ENCODE measurements around the gene CAMK1G. TPM values are rescaled to one million over a fixed set of nuclear protein-coding genes. Genes with fewer than 3 reads are reported as not detected.

The CAMK1G gene
- total RNA-seq, 1 experiment from 2014 or later = not detected

DNA sequence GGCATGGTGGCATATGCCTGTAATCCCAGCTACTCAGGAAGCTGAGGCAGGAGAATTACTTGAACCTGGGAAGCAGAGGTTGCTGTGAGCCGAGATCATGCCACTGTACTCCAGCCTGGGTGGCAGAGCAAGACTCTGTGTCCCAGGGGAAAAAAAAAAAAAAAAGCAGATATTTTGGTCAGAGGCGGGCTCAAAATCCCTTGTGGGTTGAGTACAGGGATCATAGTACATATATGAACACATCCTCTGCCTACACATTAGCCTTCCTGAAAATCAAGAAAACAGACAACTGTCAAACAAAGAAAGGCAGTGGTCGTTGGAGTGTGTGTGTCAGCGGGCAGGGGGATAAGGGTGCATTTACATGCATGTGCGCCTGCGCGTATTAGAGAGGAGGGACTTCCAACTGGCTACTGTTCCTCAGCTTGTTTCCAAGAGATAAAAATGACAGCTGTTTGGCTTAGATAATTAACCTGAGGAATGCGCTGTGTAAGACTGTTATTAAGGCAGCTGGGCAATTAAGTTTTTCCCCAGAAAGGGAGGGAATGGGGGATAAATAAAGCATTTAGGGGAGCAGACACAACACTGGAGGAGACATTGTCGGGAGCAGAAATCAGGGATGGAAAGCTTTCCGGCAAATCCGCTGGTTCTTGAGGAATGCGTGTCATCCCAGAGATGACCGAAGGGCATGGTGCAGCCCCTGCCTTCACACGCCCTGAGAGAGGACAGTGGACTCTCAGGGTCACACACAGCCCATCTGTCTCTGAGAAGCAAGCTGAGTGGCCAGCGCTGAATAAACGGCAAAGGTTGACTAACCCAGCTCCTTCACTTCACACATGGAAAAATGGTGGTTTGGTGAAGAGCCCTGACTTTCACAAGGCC, 62.3 kb downstream of the CAMK1G start:
- Histone ChIP-seq H3F3A (ENCODE audit: insufficient read depth, low read depth) (peaks cover 41% of the 10 kb centered on the region), H3K79me2 (ENCODE audit: low read depth) (peaks cover 83% of the 10 kb centered on the region), H4K20me1 (ENCODE audit: insufficient read depth) (peaks cover 3% of the 10 kb centered on the region; the same call in 1 of the 2 replicates), H2AFZ (no peak overlapping the region), H3K9me2 (ENCODE audit: insufficient read depth) (no peaks in the 10 kb centered on the region), H3K27me3 (ENCODE audit: insufficient read depth, low read depth) (no peaks in the 10 kb centered on the region), H3K4me3 (no peak overlapping the region), H3K9me3 (ENCODE audit: insufficient read depth, low read depth) (no peaks in the 10 kb centered on the region), H3K36me3 (ENCODE audit: low read depth) (peaks cover 33% of the 10 kb centered on the region), H3K27ac (no peak overlapping the region), H3K4me2 (no peak overlapping the region), H3K4me1 (replicated peaks; ENCODE audit: insufficient read depth) (peaks cover 43% of the 10 kb centered on the region)
- CTCF ChIA-PET = no interaction called here
- TF ChIP-seq EZH2 (IDR thresholded peaks at IDR 0.05; ENCODE audit: low read depth) (no peak), CTCF (conservative IDR thresholded peaks at IDR 0.05) (no peak)
- BruUV-seq (replicated peaks) = no TSS peak
- no peak for DNase-seq
- POLR2A ChIA-PET (ENCODE audit: unreplicated experiment) = no interaction called here
- intact Hi-C loops (cut with micrococcal nuclease; ENCODE audit: unreplicated experiment) = no loop called here

DNA sequence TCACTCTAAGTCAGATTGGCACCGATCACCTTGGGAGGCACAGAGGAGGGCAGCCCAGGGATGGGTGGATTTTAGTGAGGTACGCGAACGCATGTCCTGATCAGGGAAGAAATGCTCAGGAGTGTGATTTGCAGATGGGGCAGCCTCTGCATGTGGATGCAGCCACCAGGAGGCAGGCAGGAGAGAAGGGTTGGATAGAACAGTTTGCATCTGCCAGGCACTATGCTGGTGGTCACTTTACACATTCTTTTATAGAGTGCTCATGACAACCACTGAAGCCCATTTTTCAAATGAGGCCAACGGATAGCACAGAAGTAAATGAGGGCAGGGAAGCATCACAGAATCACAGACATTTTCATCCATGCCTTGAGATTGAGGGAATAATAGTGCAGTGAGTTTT, 63.0 kb downstream of the CAMK1G start:
- intact Hi-C loops (cut with micrococcal nuclease; ENCODE audit: unreplicated experiment) = no loop called here
- POLR2A ChIA-PET (ENCODE audit: unreplicated experiment) = interaction anchor here (0.6 kb wide), 2 partner anchors 10 to 176 kb away, joined by 5 to 9 read pairs; no protein-coding TSS in a partner anchor
- Histone ChIP-seq H3K4me1 (replicated peaks; ENCODE audit: insufficient read depth) (peaks cover 50% of the 10 kb centered on the region), H3K36me3 (ENCODE audit: low read depth) (peaks cover 27% of the 10 kb centered on the region), H3K27me3 (ENCODE audit: insufficient read depth, low read depth) (no peaks in the 10 kb centered on the region), H3K9me3 (ENCODE audit: insufficient read depth, low read depth) (no peaks in the 10 kb centered on the region), H3F3A (ENCODE audit: insufficient read depth, low read depth) (peaks cover 44% of the 10 kb centered on the region), H3K79me2 (ENCODE audit: low read depth) (peaks cover 84% of the 10 kb centered on the region), H3K9me2 (ENCODE audit: insufficient read depth) (no peaks in the 10 kb centered on the region), H3K4me2 (peak overlapping the region; percentile 95; the same call in 1 of the 2 replicates), H3K27ac (no peak overlapping the region), H4K20me1 (ENCODE audit: insufficient read depth) (peaks cover 3% of the 10 kb centered on the region; the same call in 1 of the 2 replicates), H2AFZ (no peak overlapping the region), H3K4me3 (no peak overlapping the region)
- TF ChIP-seq EZH2 (IDR thresholded peaks at IDR 0.05; ENCODE audit: low read depth) (no peak), CTCF (conservative IDR thresholded peaks at IDR 0.05) (no peak)
- DNase-seq = no peak
- CTCF ChIA-PET = interaction anchor here (0.6 kb wide), 1 partner anchor 75 kb away, joined by 7 read pairs; no protein-coding TSS in a partner anchor
- no TSS peak for BruUV-seq (replicated peaks)

- ChIA-PET CTCF (interaction anchor here (0.6 kb wide), 1 partner anchor 74 kb away, joined by 7 read pairs; no protein-coding TSS in a partner anchor), POLR2A (ENCODE audit: unreplicated experiment) (interaction anchor here (0.6 kb wide), 1 partner anchor 10 kb away, joined by 5 read pairs; no protein-coding TSS in a partner anchor)
- Histone ChIP-seq H3K4me1 (replicated peaks; ENCODE audit: insufficient read depth) (peaks cover 55% of the 10 kb centered on the region), H3K79me2 (ENCODE audit: low read depth) (peaks cover 84% of the 10 kb centered on the region), H3F3A (ENCODE audit: insufficient read depth, low read depth) (peaks cover 47% of the 10 kb centered on the region), H3K36me3 (ENCODE audit: low read depth) (peaks cover 27% of the 10 kb centered on the region), H3K9me2 (ENCODE audit: insufficient read depth) (no peaks in the 10 kb centered on the region), H4K20me1 (ENCODE audit: insufficient read depth) (peaks cover 3% of the 10 kb centered on the region; the same call in 1 of the 2 replicates), H3K4me2 (peak overlapping the region; percentile 95), H2AFZ (no peak overlapping the region), H3K27ac (no peak overlapping the region), H3K4me3 (no peak overlapping the region), H3K9me3 (ENCODE audit: insufficient read depth, low read depth) (no peaks in the 10 kb centered on the region), H3K27me3 (ENCODE audit: insufficient read depth, low read depth) (no peaks in the 10 kb centered on the region)
- BruUV-seq (replicated peaks) = no TSS peak
- TF ChIP-seq CTCF (conservative IDR thresholded peaks at IDR 0.05) (no peak), EZH2 (IDR thresholded peaks at IDR 0.05; ENCODE audit: low read depth) (no peak)
- DNase-seq = no peak
- intact Hi-C loops (cut with micrococcal nuclease; ENCODE audit: unreplicated experiment) = no loop called here
Observed at GRCh38 chr1:209647156-209647555, 63.6 kb downstream of the CAMK1G start.

Measured in PC-9 (cell line).